NK-92 (cell line): ENCODE results near the gene CCDC57.

Experiments used
- DNase-seq: peaks from one replicate; lab custom pipeline; 2025; ENCODE audit not compliant: unreplicated experiment; lab: John Stamatoyannopoulos, UW

CCDC57 gene

DNA sequence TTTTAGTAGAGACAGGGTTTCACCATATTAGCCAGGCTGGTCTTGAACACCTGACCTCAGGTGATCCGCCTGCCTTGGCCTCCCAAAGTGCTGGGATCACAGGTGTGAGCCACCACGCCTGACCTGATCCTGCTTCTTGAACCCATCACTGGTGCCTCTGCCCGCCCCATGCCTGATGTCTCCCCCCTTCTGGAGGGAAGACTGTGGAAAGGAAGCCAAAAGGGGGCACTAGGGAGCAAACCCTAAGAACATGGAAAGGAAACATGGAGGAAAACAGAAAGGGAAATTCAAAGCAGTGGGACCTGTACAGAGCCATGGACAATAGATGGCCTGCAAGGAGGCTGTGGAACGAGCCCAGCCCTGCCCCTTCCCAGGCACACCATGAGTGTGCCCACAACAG is 83.5 kb downstream of the CCDC57 start:
- no peak for DNase-seq

DNA sequence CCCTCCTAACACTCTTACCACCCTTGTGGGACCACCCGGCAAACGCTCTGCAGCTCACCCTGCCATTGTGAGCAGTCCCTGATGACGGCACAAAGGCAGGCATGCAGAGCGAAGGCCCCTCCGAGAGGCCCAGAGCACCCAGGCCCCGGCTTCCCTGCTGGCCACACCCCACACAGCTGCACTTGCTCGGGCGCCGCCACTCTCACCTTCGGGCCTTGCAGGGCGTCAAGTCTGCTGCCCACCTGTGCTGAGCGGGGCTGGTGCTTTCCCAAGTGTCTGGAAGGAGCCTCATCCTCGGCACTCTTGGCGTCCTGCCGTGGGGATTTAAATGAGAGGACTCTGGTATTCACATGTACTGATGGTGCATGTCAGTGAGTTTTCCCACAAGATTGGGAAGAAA is 84.4 kb downstream of the CCDC57 start:
- no peak for DNase-seq

DNA sequence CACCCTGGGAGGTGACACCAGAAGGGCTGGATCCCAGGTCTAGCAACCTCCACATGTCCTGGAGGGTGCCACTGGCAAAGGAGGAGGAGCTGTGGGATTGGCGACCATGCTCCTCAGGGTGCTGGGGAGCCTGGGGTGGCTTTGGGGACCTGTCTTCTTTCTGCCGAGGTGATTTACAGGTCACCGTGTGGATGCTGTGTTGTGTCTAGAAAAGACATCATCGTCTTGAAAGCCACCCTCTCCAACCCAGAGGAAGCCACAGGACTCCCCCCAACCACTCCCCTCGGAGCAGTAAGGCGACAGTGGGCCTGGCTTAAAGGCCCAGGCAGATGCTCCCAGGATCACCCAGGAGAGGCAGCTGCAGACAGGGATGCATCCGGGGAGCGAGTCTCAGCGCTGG is 84.9 kb downstream of the CCDC57 start:
- no peak for DNase-seq

DNA sequence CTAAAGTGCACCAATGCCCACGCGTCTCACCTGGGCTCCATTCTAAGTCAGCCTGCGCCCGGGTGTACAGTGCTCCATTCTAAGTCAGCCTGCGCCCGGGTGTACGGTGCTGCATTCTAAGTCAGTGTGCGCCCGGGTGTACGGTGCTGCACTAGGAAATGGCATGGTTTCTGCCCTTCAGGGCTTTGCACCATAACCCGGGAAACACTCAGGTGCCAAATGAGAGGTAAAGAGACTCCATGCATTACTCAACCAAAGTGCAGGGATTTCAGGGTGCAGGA is 85.4 kb downstream of the CCDC57 start:
- no peak for DNase-seq

DNA sequence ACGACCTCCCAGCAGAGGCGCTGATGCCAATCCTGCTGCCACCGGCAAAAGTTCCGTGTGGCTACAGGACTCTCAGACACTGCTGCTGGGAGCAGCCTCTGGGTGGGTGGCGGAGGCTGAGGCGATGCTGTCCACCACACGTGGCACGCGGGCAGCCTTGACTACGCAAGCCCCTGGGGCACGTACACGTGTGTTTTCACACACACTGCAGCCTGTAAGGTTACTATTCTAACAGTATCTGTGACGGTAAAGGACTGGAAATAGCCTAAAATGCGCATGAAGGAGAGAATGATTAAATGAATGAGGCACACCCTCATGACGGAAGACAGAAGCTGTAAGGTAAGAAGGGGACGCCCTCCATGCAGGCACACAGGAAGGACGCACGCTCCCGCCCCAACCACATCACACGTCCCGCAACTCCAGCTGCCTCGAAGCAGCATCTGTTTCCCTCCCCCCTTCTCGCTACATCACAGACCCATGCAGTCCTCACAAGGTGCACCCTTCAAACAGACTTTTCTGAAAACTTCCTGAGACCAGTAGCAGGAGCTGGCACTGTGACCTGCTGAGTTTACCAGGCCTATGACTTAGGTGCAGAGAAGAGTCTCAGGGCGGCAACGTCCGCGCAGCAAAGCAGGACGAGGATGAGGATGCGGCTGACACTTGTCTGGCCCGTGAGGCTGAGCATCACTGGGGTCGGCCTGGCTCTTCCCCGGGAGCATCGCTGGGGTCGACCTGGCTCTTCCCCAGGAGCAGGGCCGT is 85.9 kb downstream of the CCDC57 start:
- peak; percentile 62 for DNase-seq

DNA sequence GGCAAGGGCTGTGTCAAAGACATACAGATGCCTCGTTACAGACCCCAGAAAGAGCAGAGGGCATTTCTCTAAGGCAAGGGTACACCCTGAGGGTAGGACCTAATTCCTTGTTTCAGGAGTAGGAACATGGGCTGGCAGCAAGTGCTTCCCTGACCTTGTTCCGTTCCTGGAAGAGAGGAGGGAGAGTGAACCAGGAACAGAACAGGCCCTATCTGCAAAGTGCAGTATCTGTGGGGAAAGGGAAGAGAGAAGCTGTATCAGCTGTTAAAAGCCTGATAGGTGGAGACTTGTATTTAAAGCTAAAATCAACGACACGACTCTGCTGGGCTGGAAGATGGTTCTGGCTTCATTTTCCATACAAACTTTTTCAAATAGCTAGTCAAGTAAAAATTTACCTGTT is 88.5 kb downstream of the CCDC57 start:
- DNase-seq = no peak

DNA sequence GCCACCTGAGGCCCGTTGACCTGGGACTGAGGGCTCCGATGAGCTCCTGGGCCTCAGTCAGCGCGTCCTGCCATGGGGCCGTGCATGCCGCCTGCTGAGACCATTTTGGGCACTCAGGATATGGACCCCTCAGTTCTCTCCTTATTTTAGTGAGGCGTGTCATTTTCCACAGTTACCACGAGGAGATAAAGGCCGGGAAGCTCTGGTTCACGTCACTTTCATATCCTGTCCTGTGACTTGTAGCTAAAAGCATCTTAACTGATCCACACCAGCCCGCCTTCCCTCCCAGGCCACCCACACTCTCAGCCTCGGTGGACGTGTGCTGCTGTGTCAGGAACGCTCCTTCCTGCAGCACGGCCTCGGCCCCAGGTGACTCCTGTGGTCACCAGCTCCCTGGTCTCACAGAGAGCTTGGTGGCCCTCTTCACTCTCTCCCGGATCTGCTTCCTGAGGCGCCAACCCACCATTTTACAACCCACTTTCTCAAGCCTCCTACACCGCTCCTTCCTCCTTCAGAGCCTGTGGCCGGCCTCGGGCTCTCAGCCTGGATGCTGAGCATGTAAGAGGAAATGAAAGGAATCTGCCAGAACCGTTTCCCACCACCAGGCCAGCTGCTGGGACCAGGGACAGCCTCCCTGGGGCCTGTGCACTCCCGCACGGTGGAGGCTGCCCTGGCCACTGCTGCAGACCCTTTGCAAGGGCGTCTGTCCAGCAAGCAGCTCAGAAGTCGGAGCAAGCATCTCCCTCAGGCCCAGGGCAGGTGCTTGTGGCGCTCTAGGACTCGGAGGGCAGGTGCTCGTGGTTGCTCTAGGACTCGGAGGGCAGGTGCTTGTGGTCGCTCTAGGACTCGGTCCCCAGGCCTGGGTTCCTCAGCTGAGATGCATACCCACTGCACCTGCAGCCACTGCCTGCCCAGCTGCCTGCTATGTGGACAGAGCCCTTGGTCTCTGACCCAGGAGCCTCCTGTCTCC is 90.7 kb downstream of the CCDC57 start:
- DNase-seq = no peak

DNA sequence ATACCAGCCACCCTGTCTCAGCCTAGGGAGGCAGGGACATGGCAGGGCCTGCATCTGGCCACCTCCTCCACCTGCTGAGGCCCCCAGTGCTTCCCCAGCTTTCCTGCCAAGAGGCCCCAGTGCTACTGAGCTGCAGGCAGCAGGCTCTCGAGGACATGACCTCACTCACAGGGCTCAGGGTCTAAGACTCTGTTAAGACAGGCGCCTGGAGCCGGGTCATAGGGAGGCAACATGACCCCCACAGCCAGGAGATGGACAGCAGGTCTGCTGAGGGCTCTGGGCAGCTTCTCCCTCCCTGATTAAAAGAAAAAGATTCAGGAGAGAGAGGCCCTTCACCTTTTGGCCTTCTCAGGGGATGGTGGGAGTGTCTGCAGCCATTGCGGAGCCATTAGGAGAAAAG is 91.4 kb downstream of the CCDC57 start:
- DNase-seq = no peak

DNA sequence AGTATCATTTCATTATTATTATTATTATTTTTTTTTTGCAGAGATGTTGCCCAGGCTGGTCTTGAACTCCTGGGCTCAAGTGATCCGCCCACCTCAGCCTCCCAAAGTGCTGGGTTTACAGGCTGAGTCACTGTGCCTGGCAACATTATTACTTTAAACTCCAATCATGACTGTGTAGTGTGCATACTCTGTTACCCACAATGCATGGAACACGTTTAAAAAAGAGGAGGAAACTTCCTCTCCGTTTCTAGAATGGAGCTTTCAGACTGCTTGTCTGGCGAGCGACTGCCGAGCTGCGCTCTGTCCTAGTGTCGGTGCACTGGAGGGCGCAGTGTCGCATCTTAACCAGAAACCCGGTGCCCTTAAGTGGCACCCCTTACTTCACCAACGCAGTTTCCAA is 92.5 kb downstream of the CCDC57 start:
- no peak for DNase-seq

DNA sequence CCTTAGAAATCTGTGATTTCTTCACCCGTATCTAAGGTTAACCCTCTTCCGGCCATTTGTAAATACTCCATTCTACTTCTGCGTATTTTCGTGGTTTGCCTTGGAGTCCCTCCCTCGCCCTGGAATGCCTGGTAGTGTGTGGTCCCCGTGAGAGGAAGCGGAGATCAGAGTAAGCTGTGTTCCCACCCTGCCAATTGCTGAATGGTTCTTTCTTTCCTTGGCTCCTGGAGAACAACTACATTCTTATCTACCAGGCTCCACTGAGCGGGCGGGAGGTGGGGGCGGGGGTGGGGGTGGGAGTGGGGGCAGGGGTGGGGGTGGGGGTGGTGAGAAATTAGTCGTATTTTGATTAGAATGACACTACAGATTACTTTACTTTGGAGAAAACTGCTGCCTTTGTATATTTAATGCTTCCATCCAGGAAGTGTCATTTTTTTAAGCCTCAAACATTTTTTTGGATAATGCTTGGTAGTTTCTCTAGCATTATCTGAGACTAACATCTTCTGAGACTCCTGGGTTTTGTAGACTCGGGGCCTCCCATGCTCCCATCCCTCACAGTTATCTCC is 93.7 kb downstream of the CCDC57 start:
- no peak for DNase-seq

DNA sequence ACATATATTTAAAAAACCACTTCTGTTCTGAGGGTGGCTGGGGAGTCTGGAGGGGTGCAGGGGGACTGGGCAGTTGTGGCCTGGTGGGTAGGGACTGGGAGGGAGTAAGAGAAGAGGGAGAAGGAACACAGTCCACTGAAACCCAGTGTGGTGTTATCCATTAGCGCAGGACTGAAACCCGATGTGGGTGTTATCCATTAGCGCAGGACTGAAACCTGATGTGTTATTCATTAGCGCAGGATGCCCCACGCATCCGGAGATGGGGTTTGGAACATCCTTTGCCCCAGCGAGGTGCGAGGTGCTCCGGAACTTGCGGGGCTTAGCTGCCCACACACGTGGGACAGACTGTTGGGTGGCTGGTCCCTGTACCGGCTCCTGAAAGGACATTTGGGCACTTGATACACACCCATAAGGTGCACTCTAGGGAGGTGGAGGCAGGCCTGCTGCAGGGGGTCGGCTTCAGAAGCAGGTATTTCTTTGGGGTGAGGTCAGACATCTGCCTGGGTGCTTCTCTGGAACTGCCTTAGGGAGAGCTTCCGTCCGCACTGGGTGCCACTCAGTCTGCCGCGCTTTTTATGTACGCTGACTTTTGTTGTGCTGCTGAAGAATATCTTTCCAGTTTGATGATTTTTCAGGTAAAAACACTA is 94.4 kb downstream of the CCDC57 start:
- DNase-seq = no peak

DNA sequence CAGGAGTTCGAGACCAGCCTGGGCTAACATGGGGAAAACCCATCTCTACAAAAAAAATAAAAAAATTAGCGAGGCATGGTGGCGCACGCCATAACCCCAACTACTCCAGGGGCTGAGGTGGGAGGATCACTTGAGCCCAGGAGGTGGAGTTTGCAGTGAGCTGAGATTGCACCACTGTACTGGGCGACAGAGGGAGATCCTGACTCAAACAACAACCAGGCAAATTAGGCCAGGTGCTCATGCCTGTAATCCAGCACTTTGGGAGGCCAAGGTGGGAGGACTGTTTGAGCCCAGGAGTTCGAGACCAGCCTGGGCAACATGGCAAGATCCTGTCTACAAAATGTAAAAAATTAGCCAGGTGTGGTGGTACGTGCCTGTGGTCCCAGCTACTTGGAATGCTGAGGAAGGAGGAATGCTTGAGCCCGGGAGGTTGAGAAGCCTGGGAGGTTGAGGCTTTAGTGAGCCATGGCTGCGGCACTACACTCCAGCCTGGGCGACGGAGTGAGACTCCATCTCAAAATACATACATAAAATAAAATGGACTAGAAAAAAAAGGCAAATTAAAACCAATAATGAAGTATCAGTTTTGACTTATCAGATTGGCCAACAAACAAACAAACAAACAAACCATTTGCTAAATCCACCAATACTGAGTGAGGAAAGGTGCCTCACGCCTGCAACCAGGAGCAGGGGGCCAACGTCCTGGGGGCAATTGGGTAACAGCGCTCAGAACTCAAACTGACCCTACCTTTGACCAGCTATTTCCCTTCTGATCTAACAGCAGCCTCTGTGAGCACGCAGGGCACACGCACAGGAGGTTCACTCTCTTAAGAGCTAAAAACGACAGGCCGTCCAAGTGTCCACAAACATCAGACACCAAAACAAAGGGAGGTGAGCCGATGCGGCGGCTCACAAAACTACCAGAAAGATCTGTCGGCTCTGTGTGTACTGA is 95.2 kb downstream of the CCDC57 start:
- no peak for DNase-seq

DNA sequence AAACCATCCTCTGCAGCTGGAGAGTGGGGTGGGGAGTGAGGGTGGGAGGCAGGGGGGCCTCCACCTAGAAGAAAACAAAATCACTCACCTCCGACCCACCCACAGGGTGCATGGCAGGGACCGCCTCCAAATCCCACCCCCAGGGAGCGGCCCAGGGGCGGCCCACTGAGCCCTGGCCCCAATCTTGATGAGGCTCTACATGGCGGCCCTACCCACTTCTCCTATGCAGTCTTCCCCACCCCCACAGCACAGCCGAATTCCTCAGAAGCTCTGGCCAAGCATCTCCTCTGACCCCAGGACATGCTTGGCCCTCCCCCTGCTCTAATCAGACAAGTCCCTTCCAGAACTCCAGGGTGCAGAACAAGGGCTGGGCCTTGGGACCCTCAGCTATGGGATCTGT is 96.4 kb downstream of the CCDC57 start:
- no peak for DNase-seq

DNA sequence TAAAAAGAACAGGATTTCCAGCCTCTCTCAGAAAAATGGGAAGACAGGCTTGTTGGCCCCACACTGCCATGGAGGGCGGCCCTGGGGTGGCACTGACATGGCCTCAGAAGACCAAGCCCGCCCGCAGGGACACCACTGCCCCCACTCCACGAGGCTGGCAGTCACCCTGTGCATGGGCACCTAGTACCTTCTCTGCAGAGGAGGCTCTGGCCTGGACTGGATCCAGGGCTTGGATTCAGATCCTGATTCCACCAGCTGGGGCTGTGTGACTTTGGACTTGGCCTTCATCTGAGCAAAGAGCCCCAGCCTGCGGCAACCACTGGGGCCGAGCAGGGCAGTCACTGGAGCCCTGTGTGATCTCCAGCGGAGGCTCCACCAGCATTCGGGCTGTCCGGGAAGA is 97.8 kb downstream of the CCDC57 start:
- no peak for DNase-seq

DNA sequence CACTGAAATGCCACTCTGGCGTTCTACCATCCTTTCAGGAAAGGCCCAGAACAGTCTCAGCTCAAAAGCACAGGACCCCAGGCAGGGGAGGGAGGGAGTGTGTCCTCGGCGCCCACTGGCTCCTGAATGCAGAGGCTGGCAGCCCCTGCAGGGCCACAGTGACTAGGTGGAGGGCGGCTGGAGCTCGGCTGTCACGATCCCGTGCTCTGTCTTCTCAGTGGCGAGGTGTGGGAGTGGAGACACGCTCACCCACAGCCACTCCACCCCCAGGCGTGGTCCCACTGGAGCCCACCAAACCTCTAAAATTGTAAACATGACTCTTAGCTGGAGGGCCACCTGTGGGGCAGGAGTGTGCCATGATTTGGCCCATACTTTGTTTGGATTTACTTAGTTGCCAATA is 98.2 kb downstream of the CCDC57 start:
- no peak for DNase-seq

DNA sequence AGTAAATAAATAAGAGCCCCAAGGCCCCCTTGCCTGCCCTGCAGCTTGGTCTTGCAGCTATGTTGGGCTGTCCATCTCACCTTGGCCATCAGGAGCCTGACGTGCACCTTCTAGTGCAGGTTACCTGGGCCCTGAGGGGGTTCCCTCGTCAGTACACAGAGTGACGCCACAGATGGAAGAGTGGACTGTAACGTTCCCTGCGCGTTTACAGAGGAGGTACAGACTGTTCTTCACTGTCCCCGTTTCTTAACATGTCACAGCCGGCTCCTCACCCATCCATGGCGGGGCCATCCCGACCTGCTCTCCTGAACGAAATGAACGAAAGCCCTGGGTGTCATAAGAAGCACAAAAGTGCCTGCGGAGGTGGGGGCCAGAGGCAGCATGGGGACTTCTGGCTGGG is 98.7 kb downstream of the CCDC57 start:
- no peak for DNase-seq

DNA sequence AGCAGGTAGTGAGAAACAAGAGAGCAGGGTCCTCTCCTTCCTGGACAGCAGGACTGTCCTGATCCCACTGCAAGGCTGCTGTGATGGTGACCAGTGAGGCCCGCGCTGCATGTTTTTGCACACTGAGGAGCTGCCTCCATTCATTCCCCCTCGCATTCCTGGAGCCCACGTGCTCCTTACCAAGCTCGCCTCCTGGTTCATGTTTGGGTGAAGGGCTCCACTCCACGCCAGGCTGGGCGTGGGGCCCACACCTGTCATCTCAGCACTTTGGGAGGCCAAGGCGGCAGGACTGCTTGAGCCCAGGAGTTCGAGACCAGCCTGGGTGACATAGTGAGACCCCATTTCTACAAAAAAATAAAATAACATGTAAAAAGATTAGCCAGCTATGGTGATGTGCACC is 99.2 kb downstream of the CCDC57 start:
- DNase-seq = no peak

DNA sequence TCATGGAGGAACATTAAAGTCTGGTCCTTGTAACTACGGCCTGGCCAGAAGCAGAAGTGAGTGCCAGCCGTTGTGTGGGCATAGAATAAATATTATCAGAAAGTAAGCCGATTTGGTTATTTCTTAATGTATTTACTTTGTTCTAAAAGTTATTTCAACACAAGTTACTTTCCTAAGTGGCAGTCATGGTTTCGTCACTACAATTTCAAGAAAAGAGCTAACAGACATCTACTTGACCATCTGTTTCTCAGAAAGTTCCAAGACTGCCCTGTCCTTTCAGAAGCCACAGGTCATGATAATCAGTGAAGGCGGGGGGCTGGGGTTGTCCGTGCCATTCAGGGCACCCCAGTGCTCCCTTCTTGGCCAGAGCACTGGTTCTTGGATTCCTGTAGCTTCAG is 99.7 kb downstream of the CCDC57 start:
- no peak for DNase-seq

DNA sequence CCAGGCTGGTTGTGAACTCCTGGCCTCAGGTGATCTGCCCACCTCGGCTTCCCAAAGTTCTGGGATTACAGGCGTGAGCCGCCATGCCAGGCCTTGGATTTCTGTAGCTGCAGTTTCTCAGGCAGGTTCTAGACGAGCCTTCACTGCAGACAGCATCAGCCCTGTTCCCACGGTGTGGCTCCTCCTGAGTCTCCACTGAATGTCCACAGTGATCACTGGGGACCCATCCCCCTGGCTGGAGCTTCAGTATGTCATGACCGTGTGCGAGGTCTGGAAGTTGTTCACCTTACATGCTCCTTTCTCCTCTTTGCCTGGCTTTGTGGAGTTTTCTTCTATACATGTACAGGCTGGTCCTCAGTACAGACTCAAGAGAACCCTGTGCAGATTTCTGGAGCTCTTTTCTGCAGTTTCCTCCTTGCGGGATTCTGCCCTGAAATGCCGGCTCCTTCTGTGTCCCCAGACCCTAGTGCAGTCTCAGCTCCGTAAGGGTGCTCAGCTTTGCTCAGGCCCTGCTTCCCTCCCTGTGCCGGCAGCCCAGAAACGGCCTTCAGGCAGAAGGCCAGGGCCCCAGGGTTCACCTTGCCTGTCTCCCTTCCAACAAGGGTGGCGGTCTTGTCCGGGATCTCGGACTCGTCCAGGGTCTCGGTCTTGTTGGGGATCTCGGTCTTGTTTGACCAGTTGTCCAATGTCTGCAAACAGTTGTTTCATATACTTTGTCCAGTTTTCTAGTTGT is 100.3 kb downstream of the CCDC57 start:
- DNase-seq = no peak

DNA sequence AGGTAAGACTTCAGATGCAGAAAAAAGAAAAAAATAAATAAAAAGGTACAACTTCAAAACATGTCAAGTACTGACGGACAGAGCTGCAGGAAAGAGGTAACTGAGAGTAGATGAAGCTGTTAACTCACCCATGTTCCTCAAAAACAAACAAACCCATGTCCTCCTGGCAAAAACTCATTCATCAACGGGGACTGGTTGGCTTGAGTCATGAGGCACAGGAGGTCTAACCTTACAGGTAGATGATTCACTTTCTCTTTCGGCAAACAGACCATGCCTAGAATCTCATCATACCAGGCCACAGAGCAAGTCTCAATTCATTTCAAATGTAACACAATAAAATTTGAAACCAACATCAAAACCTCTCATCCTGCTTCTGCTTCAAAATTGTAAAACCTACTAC is 102.3 kb downstream of the CCDC57 start:
- DNase-seq = no peak
